HG02642 (cell line): ENCODE measurements around the gene TMEM91.
"Not testable (repeated sequence)": the region's sequence is repeated elsewhere in the genome, so short reads cannot be mapped to it uniquely, and the experiment has no call there.

Experiments used
- ATAC-seq: cut with Tn5 transposase; IDR thresholded peaks from one replicate; pipeline ENCODE4 v1.9.1; 2021; ENCODE audit warnings: mild to moderate bottlenecking; ENCODE audit not compliant: unreplicated experiment, poor library complexity

The TMEM91 gene

GRCh38 chr19:41352609-41353465 is 23.5 kb upstream of the TMEM91 start:
- peak; percentile 18 for ATAC-seq

DNA sequence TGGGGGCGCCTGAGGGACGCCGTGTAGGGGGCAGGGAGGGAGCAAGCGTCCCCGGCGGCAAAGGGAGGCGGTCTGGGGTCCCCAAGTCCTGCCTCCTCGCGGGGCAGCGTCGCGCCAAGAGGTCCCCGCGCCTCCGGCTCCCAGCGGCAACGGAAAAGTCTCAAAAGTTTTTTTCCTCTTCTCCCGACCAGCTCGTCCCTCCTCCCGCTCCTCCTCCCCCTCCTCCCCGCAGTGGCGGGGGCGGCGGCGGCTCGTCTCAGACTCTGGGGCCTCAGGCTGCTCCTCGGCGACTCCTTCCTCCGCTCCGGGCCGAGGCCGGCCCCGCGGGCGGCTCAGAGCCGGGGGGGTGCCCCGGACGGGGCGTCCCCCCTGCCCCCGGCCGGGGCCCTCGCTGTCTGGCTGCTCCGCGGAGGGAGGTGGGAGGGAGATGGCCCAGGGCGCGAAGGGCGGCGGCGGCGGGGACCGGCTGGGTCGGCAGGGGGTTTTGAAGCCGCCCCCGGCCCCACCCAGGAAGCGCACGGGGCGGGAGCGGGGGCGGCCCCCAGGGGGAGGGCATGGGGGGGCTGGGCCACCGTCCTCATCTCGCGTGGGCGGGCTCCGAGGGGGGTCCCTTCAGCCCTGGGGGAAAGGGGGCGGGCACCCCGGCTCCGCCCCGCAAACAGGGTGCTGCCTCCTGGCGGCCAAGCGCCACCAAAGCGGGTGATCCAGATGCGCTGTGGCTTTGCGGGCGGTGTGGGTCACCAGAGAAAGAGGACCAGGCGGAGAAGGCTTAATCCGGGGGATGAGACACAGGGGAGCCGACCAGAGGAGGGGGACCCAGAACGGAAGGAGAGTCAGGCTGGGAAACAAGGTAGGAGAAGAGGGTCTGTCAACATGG is 22.6 kb upstream of the TMEM91 start, which contains the start of gene TGFB1:
TSS of gene TGFB1 (minus strand) at position 457 of the 877 bp plus-strand sequence. CDS start 878 bp downstream, outside the sequence.
- ATAC-seq = peak; percentile 53

DNA sequence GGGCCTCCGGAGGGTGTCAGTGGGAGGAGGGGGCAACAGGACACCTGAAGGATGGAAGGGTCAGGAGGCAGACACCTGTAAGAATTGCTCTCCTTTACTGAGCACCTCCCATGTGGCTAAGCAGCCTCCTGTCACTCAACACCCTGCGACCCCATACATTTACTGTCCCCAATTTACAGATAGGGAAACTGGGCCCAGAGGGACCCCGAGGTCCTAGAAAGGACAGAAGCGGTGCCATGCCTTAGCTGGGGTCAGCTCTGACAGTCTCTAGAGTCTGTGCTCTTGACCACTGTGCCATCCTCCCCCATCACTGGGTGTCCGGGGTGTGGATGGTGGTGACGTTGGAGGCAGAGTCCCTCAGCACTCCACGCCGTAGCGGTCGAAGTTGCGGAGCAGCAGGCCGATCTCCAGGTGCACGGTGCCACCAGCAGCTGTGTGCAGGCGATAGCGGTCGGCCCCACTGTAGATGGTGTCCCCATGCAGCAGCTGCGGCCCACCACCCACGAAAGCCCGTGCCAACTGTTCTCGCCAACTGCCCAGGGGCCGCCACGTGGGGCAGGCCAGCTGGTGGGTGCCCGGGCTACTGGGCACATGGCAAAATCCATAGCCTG is 21.9 kb upstream of the TMEM91 start:
- no peak for ATAC-seq

GRCh38 chr19:41355035-41355434 is 21.3 kb upstream of the TMEM91 start:
- no peak for ATAC-seq

DNA sequence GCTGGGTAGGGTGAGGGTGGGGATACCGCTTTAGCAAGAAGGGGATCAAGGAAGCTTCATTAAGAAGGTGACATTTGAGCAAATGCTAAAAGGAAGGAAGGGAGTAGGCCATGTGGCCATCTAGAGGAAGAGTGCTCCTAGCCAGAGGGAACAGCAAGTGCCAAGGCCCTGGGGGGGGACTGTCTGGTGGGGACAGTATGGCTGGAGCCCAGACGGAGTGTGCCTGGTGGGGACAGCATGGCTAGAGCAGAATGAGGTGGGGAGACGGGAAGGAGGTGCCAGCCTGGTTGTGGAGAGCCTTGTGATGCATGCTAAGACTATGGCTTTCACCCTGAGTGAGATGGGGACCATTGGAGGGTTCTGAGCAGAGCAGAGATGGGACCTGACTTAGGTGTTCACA is 20.5 kb upstream of the TMEM91 start:
- no peak for ATAC-seq

GRCh38 chr19:41356984-41357739 is 19.2 kb upstream of the TMEM91 start:
- ATAC-seq = no peak

DNA sequence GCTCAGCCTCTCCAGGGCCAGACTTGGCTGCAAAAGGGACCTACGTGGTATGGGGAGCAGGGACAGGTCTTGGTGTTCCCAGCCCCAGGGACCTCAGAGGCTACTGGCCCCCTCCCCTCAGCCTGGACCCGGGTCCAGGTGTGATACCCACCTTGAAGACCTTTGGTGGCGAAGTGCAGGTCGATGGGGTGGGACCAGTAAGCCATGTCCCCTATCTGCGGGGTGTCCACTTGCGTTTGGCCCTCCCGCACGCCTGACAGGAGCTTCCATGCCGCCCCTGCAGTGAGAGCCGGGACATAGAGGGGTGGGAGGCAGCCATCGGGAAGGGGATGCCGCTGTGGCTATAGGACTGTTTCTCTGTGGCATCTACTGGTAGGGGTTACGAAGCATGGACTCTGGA is 18.6 kb upstream of the TMEM91 start:
- ATAC-seq = no peak

GRCh38 chr19:41359741-41360140 is 16.6 kb upstream of the TMEM91 start:
- no peak for ATAC-seq

GRCh38 chr19:41362143-41362847 is 14.0 kb upstream of the TMEM91 start:
- no peak for ATAC-seq

- ATAC-seq = no peak
Observed at GRCh38 chr19:41363371-41363752, 13.0 kb upstream of the TMEM91 start.

DNA sequence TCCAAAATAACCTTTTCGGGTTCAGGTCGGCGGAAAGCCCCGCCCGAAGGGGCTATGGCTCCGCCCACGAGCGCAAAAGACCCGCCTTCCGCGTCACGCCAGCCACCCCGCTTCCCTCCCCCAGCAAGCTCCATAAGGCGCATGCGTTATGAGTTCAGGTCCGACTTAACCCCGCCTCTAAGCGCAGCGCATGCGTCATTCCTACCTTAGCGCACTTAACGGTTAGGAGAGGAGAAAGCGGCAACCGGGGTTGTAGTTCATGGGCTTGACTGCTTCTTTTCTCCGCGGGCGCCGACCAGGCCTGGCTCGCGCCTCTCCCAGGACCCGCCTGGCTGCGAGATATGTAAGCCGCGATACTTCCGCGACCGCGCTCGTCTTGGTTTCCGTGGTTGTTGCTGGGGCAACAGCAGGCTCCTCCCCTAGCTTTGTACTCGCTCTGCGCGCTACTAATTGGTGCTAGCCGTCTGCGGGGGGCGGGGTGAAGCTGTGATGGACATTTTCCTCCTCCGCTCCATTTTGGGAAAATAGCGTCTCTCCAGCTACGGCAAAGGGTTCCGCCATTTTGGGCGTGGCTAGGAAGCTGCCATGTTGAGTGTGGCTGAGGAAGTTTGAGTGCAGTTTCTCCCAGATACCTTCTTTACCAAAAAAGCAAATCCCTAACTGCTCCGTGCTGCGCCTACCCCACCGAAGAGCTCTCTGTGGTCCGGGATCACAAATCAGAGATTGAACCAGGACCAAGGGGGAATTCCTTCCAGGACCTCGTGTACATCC is 12.4 kb upstream of the TMEM91 start, which contains the start of gene B9D2:
TSS of gene B9D2 (minus strand) at position 397 of the 771 bp plus-strand sequence. CDS start 630 bp downstream, outside the sequence.
- peak; percentile 84 for ATAC-seq

DNA sequence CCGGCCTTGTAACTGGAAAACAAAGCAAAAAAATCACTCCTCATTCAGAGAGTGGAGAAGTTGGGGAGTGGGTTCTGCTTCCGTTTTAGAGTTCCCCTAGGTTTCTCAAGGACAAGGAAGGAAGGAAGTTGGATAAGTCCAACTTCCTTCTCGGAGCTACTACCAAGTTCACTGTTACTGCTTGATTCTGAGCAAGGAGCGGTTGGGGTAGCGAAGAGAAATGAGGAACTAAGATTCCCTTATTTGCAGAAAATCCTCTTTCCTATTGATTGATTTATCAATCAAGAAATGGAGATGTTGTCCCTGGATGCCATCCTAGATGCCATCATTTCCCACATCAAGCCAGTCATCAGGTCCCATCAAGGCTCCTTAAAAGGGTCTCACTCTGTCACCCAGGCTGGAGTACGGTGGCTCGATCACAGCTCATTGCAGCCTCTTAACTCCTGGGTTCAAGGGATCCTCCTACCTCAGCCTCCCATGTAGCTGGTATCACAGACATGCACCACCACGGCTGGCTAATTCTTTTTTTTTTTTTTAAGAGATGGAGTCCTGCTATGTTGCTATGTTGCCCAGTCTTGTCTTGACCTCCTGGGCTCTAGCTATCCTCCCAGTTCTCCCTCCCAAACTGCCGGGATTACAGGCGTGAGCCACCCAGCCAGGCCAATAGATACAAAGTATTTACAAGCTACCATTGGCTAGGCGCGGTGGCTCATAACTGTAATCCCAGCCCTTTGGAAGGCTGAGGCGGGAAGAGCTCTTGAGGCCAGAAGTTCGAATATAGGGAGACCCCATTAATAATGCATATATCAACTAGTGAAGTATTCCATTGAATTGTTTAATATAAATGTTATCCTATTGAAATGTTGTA is 11.6 kb upstream of the TMEM91 start:
- no peak for ATAC-seq

DNA sequence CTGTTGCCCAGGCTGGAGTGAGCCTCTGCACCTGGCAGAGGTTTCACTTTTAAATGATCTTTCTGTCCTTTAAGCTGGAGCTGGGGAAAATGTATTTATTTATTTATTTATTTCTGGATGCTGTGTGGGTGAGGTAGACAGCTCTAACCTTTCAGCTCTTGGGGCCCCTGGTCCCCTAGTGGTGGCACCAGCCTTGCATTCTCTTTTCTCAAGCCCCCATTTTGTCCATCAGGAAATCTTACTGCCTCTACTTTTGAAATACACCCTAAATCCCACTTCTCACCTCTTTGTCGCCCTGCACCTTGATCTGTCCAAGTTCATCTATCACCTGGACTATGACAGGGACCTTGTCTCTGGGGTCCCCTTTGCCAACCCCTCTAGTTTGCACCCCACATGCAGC is 10.2 kb upstream of the TMEM91 start:
- no peak for ATAC-seq

GRCh38 chr19:41367848-41368301 is 8.5 kb upstream of the TMEM91 start:
- ATAC-seq = no peak

DNA sequence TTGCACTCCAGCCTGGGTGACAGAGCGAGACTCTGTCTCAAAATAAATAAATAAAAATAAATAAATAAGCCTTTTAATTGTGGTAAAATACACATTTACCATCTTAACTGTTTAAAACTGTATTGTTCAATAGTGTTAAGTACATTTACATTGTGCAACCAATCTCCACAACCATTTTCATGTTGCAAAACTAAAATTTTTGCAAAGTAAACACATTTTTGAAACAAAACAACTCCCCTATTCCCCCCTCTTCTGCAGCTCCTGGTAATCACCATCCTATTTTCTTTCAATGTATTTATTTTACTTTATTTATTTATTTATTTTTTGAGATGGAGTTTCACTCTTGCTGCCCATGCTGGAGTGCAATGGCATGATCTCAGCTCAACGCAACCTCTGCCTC is 6.6 kb upstream of the TMEM91 start:
- ATAC-seq = no peak

GRCh38 chr19:41371119-41371518 is 5.2 kb upstream of the TMEM91 start:
- ATAC-seq = not testable (repeated sequence)

DNA sequence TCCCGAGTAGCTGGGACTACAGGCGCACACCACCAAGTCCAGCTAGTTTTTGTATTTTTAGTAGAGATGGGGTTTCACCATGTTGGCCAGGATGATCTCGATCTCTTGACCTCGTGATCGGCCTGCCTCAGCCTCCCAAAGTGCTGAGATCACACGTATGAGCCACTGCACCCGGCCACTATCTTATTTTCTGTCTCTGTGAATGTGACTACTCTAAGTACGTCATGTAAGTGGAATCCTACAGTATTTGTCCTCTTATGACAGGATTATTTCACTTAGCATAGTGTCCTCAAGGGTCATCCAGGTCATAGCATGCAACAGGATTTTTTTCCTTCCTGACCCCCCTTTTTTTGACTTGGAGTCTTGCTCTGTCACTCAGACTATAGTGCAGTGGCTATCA is 4.8 kb upstream of the TMEM91 start:
- ATAC-seq = no peak

DNA sequence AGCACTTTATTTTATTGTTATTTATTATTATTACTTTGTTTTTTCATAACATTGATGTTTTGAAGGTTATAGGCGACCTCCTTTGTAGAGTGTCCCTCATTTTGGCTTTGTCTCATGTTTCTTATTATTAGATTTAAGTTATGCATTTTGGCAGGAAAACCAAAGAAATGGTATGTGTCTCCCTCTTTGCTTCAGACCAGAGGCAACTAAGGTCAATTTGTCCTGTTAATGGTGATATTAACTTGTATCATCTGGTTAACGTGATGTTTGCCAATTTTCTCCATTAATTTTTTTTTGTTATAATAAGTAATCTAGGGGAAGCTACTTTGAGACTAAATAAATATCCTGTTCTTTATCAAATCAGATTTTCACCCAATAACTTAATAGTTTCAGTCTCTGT is 3.8 kb upstream of the TMEM91 start:
- no peak for ATAC-seq
